Caco-2 (cell line): ENCODE results near the gene PSMB3. TPM values are rescaled to one million over a fixed set of nuclear protein-coding genes. Genes with fewer than 3 reads are reported as not detected.

Experiments used
- BruUV-seq: library from RNA; stranded (reverse); fragments of 400-500 nt; replicated peaks from 2 replicates; lab custom pipeline; 2021; lab: Mats Ljungman, UMichigan
- CTCF ChIA-PET: fragments of 300-600 bp; sonication (Branson Sonifier 250); formaldehyde crosslinking; loops from one replicate; lab custom pipeline; 2022; ENCODE audit warnings: antibody characterized with exemption; lab: Charles Lee
- POLR2A ChIA-PET: fragments of 300-600 bp; sonication (Branson Sonifier 250); formaldehyde crosslinking; loops from one replicate; lab custom pipeline; 2022; ENCODE audit warnings: antibody characterized with exemption; lab: Charles Lee
- DNase-seq, 2 experiments: peaks; one replicate each; pipeline versions ENCODE4 v3.0.0 to v3.0.0-alpha.2; 2020 to 2022
- H3K27me3 ChIP-seq: replicated peaks from 2 replicates; pipeline ENCODE4 v1.6.0; 2011; ENCODE audit warnings: low read length; ENCODE audit not compliant: control insufficient read depth, insufficient read depth
- H3K36me3 ChIP-seq: 2 replicates; pipeline ENCODE4 v1.5.1; 2011; ENCODE audit warnings: low read length; ENCODE audit not compliant: control insufficient read depth, insufficient read depth
- H3K4me1 ChIP-seq: fragments of 250-450 bp; sonication (Bioruptor Pico); 2 replicates; pipeline ENCODE4 v1.5.1; 2020; ENCODE audit warnings: mild to moderate bottlenecking
- H3K4me3 ChIP-seq: 2 replicates; pipeline ENCODE4 v1.5.1; 2011; ENCODE audit warnings: low read depth, mild to moderate bottlenecking, control low read depth, low read length
- H3K9me3 ChIP-seq: fragments of 250-450 bp; sonication (Bioruptor Pico); 2 replicates; pipeline ENCODE4 v1.5.1; 2020; ENCODE audit warnings: mild to moderate bottlenecking, moderate library complexity
- H3K27ac Mint-ChIP-seq: one replicate; pipeline ENCODE4 v1.8.0; 2022; ENCODE audit warnings: mixed read lengths; ENCODE audit not compliant: unreplicated experiment
- H3K27me3 Mint-ChIP-seq: one replicate; pipeline ENCODE4 v1.8.0; 2022; ENCODE audit warnings: mixed read lengths; ENCODE audit not compliant: insufficient read depth, unreplicated experiment
- H3K36me3 Mint-ChIP-seq: one replicate; pipeline ENCODE4 v1.8.0; 2022; ENCODE audit warnings: mild to moderate bottlenecking, mixed read lengths; ENCODE audit not compliant: insufficient read depth, unreplicated experiment
- H3K4me1 Mint-ChIP-seq: one replicate; pipeline ENCODE4 v1.8.0; 2022; ENCODE audit warnings: low read depth, mixed read lengths; ENCODE audit not compliant: unreplicated experiment
- H3K4me3 Mint-ChIP-seq: one replicate; pipeline ENCODE4 v1.8.0; 2022; ENCODE audit warnings: mild to moderate bottlenecking, moderate library complexity, mixed read lengths; ENCODE audit not compliant: unreplicated experiment
- H3K9me3 Mint-ChIP-seq: one replicate; pipeline ENCODE4 v1.8.0; 2022; ENCODE audit warnings: mixed read lengths; ENCODE audit not compliant: unreplicated experiment
- CTCF ChIP-seq, 2 experiments: fragments of 200-600 bp in 1 of 2; IDR thresholded peaks; 1 replicate in 1 of 2; 2 replicates in 1 of 2; pipeline versions ENCODE4 v1.5.1 to v1.8.0; 2011 to 2022; ENCODE audit warnings: antibody characterized with exemption in 1 of 2, control low read depth in 1 of 2, inconsistent platforms in 1 of 2, low read depth in 1 of 2, low read length in 1 of 2, mild to moderate bottlenecking in 1 of 2, moderate library complexity in 1 of 2; ENCODE audit not compliant: insufficient read depth in 1 of 2, severe bottlenecking in 1 of 2, unreplicated experiment in 1 of 2
- intact Hi-C: fragments of 100-400 bp; cut with micrococcal nuclease; formaldehyde crosslinking; loops from one replicate; pipeline ENCODE4 v1.10.0; 2022; ENCODE audit not compliant: unreplicated experiment
- microRNA-seq: library from miRNA; unstranded; fragments of <30 nt; microRNA quantifications from one replicate; pipeline ENCODE4 v1.2.0, GENCODE V29; 2022
- total RNA-seq: library from RNA; stranded (reverse); gene quantifications from 2 replicates; pipeline ENCODE4 v1.2.3, GENCODE V29; 2022

Gene PSMB3
- total RNA-seq, 1 experiment from 2014 or later: 427 TPM

DNA sequence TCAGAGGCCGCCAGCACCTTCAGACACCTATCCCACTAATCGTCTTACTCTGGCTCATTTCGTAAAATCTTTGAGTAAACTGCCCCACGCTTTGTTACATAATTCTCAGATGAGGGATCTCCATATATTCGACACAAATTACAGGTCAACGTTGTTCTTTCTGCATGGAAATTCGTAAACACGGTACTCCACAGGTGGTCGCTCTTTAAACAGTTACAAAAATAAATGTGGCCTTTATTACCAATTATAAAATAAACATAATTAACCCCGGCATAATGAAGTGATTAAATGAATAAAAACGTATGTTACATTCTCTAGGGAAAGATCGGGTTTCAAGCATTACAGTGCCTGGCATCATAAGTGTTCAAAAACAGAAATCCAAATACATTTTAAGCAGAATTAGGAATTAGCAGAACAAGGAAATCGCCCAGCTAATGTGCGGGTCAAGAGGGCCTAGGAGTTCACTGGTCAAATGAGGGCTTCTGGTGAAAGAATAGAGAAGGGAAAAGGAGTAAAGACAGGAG lies 47.8 kb downstream of the PSMB3 start:
- BruUV-seq: TSS peak; percentile 97
- POLR2A ChIA-PET: interaction anchor here (0.7 to 1.5 kb wide), 3 partner anchors 25 to 86 kb away, joined by 3 read pairs; partner anchors contain the start of gene CWC25
- no peaks in the 10 kb centered on the region for H3K27me3 ChIP-seq
- no peaks in the 10 kb centered on the region for H3K9me3 Mint-ChIP-seq
- peak overlapping the region; percentile 93 for H3K4me3 Mint-ChIP-seq
- H3K9me3 ChIP-seq: no peaks in the 10 kb centered on the region
- 0 out of 2 replicates have a peak, but pooled peaks cover 2% of the 10 kb centered on the region for H3K36me3 ChIP-seq
- H3K27me3 Mint-ChIP-seq: no peaks in the 10 kb centered on the region
- intact Hi-C loops: loop anchor here (1.0 to 5.0 kb wide), 2 partner anchors 25 to 67 kb away; partner anchors contain the start of gene CWC25
- DNase-seq: no peak
- CTCF ChIA-PET: interaction anchor here (0.6 to 1.1 kb wide), 4 partner anchors 38 to 242 kb away, joined by 3 to 5 read pairs (median 4); no protein-coding TSS in a partner anchor
- H3K27ac Mint-ChIP-seq: peak overlapping the region; percentile 68
- peaks cover 10% of the 10 kb centered on the region for H3K4me1 ChIP-seq
- peaks cover 70% of the 10 kb centered on the region for H3K36me3 Mint-ChIP-seq
- H3K4me1 Mint-ChIP-seq: peaks cover 28% of the 10 kb centered on the region
- no peak for TF ChIP-seq CTCF (IDR thresholded peaks at IDR 0.05; ENCODE audit: insufficient read depth in 1 of 2, low read depth in 1 of 2, low read length in 1 of 2, severe bottlenecking in 1 of 2, unreplicated experiment in 1 of 2)
- H3K4me3 ChIP-seq: peak overlapping the region; percentile 97

DNA sequence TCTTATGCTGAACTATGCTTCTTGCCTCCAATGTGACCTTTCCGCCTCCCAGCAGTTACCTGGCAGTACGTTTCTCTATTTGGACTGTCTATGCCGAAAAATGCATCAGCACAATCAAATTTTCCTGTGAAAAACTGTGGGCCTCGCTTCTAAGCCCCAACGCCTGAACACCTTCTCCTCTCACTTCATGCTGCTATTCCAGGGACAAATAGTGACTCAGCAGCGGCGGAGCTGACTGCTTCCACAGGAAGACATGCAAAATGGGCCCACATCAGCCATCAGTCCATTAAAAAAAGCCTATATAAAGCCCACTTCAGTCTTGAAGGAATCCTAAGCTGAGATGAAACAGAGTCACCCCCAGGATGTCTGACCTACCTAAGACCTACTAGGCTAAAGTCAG lies 57.3 kb downstream of the PSMB3 start:
- Mint-ChIP-seq H3K36me3 (peaks cover 83% of the 10 kb centered on the region), H3K27me3 (no peaks in the 10 kb centered on the region), H3K9me3 (no peaks in the 10 kb centered on the region), H3K4me1 (no peaks in the 10 kb centered on the region), H3K4me3 (no peak overlapping the region), H3K27ac (no peak overlapping the region)
- peaks cover 3% of the 10 kb centered on the region; the same call in 1 of the 2 replicates for H3K36me3 ChIP-seq
- no peaks in the 10 kb centered on the region for H3K27me3 ChIP-seq
- no peak overlapping the region for H3K4me3 ChIP-seq
- BruUV-seq: no TSS peak
- DNase-seq: no peak
- POLR2A ChIA-PET: no interaction called here
- no peaks in the 10 kb centered on the region for H3K9me3 ChIP-seq
- intact Hi-C loops: no loop called here
- no peak for TF ChIP-seq CTCF (IDR thresholded peaks at IDR 0.05; ENCODE audit: insufficient read depth in 1 of 2, low read depth in 1 of 2, low read length in 1 of 2, severe bottlenecking in 1 of 2, unreplicated experiment in 1 of 2)
- no peaks in the 10 kb centered on the region for H3K4me1 ChIP-seq
- CTCF ChIA-PET: no interaction called here

Small RNA genes within 50 kb of the gene (microRNA-seq; reads per million reads assigned to microRNA genes)
- gene MIR4726: 1.9 reads per million, percentile 5 among the genes with 10 or more reads in this experiment

Other genes with a start within 250 kb of the PSMB3 start
- gene SRCIN1, start 146.8 kb upstream of the PSMB3 start, total RNA-seq: 23.6 and 25.8 TPM in 2 replicates
- 17.1 and 19.1 TPM in 2 replicates for gene EPOP, start 77.8 kb upstream of the PSMB3 start, total RNA-seq
- 69.7 and 72.5 TPM in 2 replicates for gene MLLT6, start 47.5 kb upstream of the PSMB3 start, total RNA-seq
- gene CISD3, start 22.4 kb upstream of the PSMB3 start, total RNA-seq: 16.6 and 18.3 TPM in 2 replicates
- gene PCGF2, start 4.4 kb upstream of the PSMB3 start, total RNA-seq: 91.3 and 95.1 TPM in 2 replicates
- gene PIP4K2B, start 46.8 kb downstream of the PSMB3 start, total RNA-seq: 39.6 and 42.3 TPM in 2 replicates
- gene CWC25, start 72.6 kb downstream of the PSMB3 start, total RNA-seq: 18.2 and 19.1 TPM in 2 replicates
- 2,216 and 2,327 TPM in 2 replicates for gene RPL23, start 101.0 kb downstream of the PSMB3 start, total RNA-seq
- 137 and 143 TPM in 2 replicates for gene LASP1, start 117.3 kb downstream of the PSMB3 start, total RNA-seq
- gene FBXO47, start 214.7 kb downstream of the PSMB3 start, total RNA-seq: not detected in 2 replicates